Calu3 (cell line): Measurements from ENCODE around the gene RNF31. TPM values are rescaled to one million over a fixed set of nuclear protein-coding genes. Genes with fewer than 3 reads are reported as not detected.

Experiments used
- BruUV-seq: library from RNA; stranded (reverse); fragments of 400-500 nt; replicated peaks from 2 replicates; lab custom pipeline; 2021; lab: Mats Ljungman, UMichigan
- CTCF ChIA-PET: fragments of 300-600 bp; sonication (Branson Sonifier 250); formaldehyde crosslinking; loops from one replicate; lab custom pipeline; 2022; ENCODE audit warnings: antibody characterized with exemption; lab: Charles Lee
- DNase-seq: peaks from one replicate; pipeline ENCODE4 v3.0.0; 2022
- H3K27ac Mint-ChIP-seq: one replicate; pipeline ENCODE4 v1.8.0; 2022; ENCODE audit warnings: mixed read lengths; ENCODE audit not compliant: unreplicated experiment
- H3K27me3 Mint-ChIP-seq: one replicate; pipeline ENCODE4 v1.8.0; 2022; ENCODE audit warnings: mixed read lengths; ENCODE audit not compliant: unreplicated experiment
- H3K36me3 Mint-ChIP-seq: one replicate; pipeline ENCODE4 v1.8.0; 2022; ENCODE audit warnings: mild to moderate bottlenecking, moderate library complexity, mixed read lengths; ENCODE audit not compliant: insufficient read depth, unreplicated experiment
- H3K4me1 Mint-ChIP-seq: one replicate; pipeline ENCODE4 v1.8.0; 2022; ENCODE audit warnings: mild to moderate bottlenecking, low read depth, mixed read lengths; ENCODE audit not compliant: unreplicated experiment
- H3K4me3 Mint-ChIP-seq: one replicate; pipeline ENCODE4 v1.8.0; 2022; ENCODE audit warnings: mild to moderate bottlenecking, low read depth, moderate library complexity, mixed read lengths; ENCODE audit not compliant: unreplicated experiment
- H3K9me3 Mint-ChIP-seq: one replicate; pipeline ENCODE4 v1.8.0; 2022; ENCODE audit warnings: low read depth, mixed read lengths; ENCODE audit not compliant: unreplicated experiment
- intact Hi-C: fragments of 100-400 bp; cut with micrococcal nuclease; formaldehyde crosslinking; loops from one replicate; pipeline ENCODE4 v1.10.0; 2022; ENCODE audit not compliant: unreplicated experiment
- total RNA-seq: library from RNA; stranded (reverse); gene quantifications from 2 replicates; pipeline ENCODE4 v1.2.3, GENCODE V29; 2022
- TF ChIP-seq, protein P1 (sequence below): fragments of 200-600 bp; IDR thresholded peaks from one replicate; pipeline ENCODE4 v1.8.0; 2022; ENCODE audit warnings: antibody characterized with exemption; ENCODE audit not compliant: unreplicated experiment

RNF31 gene
- total RNA-seq, 1 experiment from 2014 or later: 103 TPM

DNA sequence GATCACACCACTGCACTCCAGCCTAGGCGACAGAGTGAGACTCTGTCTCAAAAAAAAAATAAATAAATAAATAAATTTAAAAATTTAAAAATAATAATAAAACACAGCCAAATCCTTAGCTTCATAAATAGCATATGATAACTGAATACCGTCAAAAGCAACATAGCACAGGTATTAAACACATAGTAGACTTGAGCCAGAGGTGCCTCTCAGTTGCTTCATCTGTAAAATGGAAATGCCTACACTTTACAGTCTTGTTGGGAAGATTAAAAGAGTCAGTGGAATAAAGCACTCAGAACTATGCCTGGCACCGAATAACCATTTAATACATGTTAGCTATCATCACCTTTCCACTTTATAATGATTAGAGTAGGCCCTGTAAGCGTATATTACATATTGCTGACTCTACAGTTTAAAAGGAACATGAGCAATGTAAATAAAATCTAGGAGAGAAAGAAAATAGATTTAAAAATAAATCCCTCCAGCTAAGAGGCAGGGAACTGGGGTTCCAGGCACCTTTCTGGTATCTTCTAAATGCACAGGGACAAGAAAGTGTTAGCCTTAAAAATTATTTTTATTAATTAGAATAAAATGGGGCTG is 40.5 kb upstream of the RNF31 start:
- H3K9me3 Mint-ChIP-seq: no peaks in the 10 kb centered on the region
- no peak for DNase-seq
- TF ChIP-seq, protein P1, sequence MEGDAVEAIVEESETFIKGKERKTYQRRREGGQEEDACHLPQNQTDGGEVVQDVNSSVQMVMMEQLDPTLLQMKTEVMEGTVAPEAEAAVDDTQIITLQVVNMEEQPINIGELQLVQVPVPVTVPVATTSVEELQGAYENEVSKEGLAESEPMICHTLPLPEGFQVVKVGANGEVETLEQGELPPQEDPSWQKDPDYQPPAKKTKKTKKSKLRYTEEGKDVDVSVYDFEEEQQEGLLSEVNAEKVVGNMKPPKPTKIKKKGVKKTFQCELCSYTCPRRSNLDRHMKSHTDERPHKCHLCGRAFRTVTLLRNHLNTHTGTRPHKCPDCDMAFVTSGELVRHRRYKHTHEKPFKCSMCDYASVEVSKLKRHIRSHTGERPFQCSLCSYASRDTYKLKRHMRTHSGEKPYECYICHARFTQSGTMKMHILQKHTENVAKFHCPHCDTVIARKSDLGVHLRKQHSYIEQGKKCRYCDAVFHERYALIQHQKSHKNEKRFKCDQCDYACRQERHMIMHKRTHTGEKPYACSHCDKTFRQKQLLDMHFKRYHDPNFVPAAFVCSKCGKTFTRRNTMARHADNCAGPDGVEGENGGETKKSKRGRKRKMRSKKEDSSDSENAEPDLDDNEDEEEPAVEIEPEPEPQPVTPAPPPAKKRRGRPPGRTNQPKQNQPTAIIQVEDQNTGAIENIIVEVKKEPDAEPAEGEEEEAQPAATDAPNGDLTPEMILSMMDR: no peak
- no peak overlapping the region for H3K27ac Mint-ChIP-seq
- no peak overlapping the region for H3K4me3 Mint-ChIP-seq
- H3K4me1 Mint-ChIP-seq: peaks cover 5% of the 10 kb centered on the region
- CTCF ChIA-PET: interaction anchor here (3.6 kb wide), 1 partner anchor 13 kb away, joined by 45 read pairs; the partner anchor contains the start of gene PCK2
- H3K36me3 Mint-ChIP-seq: peaks cover 26% of the 10 kb centered on the region
- no TSS peak for BruUV-seq
- H3K27me3 Mint-ChIP-seq: no peaks in the 10 kb centered on the region
- intact Hi-C loops: no loop called here

DNA sequence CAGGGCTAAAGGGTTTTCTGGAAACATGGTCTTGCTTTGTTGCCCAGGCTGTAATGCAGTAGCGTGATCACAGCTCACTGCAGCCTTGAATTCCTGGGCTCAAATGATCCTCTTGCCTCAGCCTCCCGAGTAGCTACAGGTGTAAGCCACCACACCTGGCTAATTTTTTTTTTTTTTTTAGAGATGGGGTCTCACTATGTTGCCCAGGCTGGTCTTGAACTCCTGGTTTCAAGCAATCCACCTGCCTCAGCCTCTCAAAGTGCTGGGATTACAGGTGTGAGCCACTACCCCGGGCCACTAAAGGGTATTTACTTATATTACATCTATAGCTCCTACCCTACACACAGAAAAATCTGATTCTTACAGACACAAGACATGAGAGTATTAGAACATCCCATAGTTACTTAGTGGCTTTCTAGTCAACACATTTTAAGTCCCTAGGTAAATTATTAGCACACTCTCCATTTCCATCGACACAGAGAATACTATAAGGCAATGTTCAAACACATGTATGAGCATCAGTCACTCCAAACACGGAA is 38.9 kb upstream of the RNF31 start:
- no peak for DNase-seq
- Mint-ChIP-seq H3K9me3 (no peaks in the 10 kb centered on the region), H3K36me3 (peaks cover 16% of the 10 kb centered on the region), H3K4me3 (no peak overlapping the region), H3K27me3 (no peaks in the 10 kb centered on the region), H3K4me1 (peaks cover 5% of the 10 kb centered on the region), H3K27ac (no peak overlapping the region)
- TF ChIP-seq, protein P1: no peak
- no TSS peak for BruUV-seq
- intact Hi-C loops: loop anchor here (1.0 kb wide), 1 partner anchor 50 kb away; no protein-coding TSS in a partner anchor
- CTCF ChIA-PET: interaction anchor here (0.6 to 3.6 kb wide), 13 partner anchors 11 to 134 kb away, joined by 3 to 64 read pairs (median 5); partner anchors contain the start of genes EMC9, IRF9, MDP1 and PCK2

GRCh38 chr14:24110060-24110459 is 37.2 kb upstream of the RNF31 start:
- BruUV-seq: no TSS peak
- DNase-seq: peak; percentile 48
- Mint-ChIP-seq H3K27ac (no peak overlapping the region), H3K4me3 (no peak overlapping the region), H3K9me3 (no peaks in the 10 kb centered on the region), H3K27me3 (no peaks in the 10 kb centered on the region), H3K36me3 (peaks cover 17% of the 10 kb centered on the region), H3K4me1 (peaks cover 5% of the 10 kb centered on the region)
- CTCF ChIA-PET: interaction anchor here (1.1 to 3.6 kb wide), 5 partner anchors 16 to 53 kb away, joined by 3 to 64 read pairs (median 6); partner anchors contain the start of genes EMC9, IRF9, PCK2 and PSME1
- intact Hi-C loops: no loop called here
- TF ChIP-seq, protein P1: no peak

GRCh38 chr14:24110523-24110922 is 36.8 kb upstream of the RNF31 start:
- CTCF ChIA-PET: interaction anchor here (1.1 to 3.6 kb wide), 5 partner anchors 17 to 53 kb away, joined by 3 to 64 read pairs (median 6); partner anchors contain the start of genes EMC9, IRF9, PCK2 and PSME1
- DNase-seq: no peak
- Mint-ChIP-seq H3K4me1 (peaks cover 9% of the 10 kb centered on the region), H3K9me3 (no peaks in the 10 kb centered on the region), H3K4me3 (no peak overlapping the region), H3K27me3 (no peaks in the 10 kb centered on the region), H3K27ac (no peak overlapping the region), H3K36me3 (peaks cover 22% of the 10 kb centered on the region)
- TF ChIP-seq, protein P1: no peak
- no TSS peak for BruUV-seq
- intact Hi-C loops: no loop called here
